ENCODE data around the gene LPAR1. TPM values are rescaled to one million over a fixed set of nuclear protein-coding genes. Genes with fewer than 3 reads are reported as not detected.

The LPAR1 gene
- total RNA-seq, 1 donor from 2014 or later: 10.6 TPM

DNA sequence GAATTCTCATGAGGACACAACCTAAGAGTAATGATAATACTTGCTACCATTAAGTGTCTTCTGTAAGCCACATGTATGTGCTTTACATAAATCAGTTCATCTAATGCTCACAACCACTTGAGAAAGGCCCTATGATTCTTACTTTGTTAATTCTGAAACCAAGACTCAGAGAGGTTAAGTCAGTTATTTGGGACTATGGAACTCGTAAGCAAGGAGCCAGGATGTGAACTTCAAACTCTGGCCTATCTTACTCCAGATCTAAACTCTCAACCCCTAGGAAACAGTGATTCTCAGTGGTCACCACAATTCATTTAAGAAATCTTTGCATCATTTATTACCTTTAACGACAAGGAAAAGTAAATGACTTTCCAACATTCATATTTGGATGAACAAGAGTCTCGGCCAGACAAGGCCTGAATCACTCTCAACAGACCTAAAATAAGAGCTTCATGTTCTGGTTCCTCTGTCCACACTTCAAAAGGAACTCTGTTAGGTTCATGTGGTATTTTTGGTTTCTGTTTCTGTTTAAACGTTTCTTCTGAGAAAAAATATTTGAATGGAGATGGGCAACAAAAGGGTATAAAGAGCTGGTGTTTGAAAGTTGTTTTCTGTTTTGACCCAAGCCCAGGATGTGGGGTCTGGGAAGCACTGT, 104.8 kb downstream of the LPAR1 start:
- DNase-seq (ENCODE audit: low spot score): no peak
- intact Hi-C loops (cut with DNase I): no loop called here

DNA sequence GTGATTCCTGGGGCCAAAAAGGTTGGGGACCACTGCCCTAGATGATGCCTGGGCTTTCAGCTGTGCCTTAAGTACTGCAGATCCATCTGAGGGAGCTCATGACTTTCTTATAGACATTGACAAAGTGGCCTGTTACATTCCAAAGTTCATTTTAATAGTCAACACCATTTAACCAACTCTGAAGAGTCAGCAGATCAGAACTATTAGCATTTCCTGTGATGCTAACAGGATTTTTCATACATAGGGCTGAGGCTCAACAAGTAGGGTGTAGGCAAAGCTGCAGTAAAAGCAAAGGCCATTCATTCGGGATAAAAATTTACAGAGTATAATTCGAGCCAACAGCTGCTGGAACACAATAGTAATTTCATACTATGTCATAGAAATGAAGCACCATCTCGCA, 105.4 kb downstream of the LPAR1 start:
- intact Hi-C loops (cut with DNase I): no loop called here
- no peak for DNase-seq (ENCODE audit: low spot score)

DNA sequence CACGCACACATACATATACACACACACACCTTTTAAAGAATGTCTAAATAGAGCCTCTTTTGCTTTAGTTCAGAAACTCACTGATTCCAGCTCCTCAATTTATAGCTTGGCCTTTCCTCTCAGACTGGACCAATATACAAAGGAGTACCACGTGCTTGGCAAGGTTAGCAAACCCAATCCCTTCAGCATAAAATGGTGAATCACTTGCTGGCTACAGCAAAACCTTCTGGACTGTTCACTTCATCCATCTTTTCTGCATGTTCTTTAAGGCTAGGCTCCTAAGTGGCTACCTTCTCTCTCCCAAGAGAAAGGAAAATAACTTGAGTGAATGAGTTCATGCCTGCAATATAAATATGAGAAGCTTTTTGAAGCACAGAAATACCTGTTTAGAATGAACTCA, 109.7 kb downstream of the LPAR1 start:
- DNase-seq (ENCODE audit: low spot score): no peak
- intact Hi-C loops (cut with DNase I): no loop called here

DNA sequence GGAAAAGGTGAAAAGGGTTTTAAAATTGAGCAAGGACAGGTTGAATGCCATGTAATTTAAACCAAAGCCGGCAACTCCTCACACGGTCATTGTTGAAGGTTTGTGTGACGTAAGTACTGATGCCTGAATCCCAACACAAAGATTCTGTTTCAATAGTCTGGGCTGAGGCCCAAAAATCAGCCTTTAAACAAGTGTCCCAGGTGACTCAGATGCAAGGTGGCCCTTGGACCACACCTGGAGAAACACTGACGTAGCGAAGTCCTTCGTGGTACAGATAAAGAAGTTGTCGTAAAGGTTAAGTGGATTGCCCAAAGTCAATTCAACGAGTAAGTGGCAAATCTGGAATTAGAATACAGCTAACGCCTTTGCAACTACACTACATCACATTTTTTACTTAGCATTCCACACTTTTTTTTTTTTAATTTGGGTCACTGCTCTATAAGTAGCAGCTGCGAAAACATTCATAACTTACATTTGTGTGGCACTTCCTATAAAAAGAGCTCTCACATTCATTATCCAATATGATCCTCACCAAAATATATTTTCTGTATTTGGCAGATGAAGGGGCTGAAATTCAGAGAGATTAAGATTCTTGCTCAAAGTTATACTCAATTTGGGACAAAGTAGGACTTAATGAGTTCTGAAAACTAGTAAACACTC, 111.3 kb downstream of the LPAR1 start:
- no peak for DNase-seq (ENCODE audit: low spot score)
- intact Hi-C loops (cut with DNase I): no loop called here

DNA sequence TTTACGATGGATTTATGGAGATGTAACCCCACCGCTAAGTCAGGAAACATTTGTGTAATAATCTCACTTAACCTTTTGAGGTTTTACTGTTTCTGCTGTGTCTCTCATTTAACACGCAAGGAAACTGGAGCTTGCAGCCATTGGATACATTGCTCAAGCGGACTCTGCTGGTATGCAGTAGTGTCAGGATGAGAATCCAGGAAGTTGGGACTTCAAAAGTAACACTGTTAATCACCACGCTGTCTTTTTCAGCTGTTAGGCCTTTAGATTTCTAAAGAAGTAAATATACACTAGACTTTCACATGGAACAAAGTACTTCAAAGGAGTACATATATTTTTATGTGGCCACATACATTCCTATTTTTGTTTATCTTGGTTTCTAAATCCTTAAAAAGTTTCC, 114.7 kb downstream of the LPAR1 start:
- intact Hi-C loops (cut with DNase I): no loop called here
- DNase-seq (ENCODE audit: low spot score): no peak

DNA sequence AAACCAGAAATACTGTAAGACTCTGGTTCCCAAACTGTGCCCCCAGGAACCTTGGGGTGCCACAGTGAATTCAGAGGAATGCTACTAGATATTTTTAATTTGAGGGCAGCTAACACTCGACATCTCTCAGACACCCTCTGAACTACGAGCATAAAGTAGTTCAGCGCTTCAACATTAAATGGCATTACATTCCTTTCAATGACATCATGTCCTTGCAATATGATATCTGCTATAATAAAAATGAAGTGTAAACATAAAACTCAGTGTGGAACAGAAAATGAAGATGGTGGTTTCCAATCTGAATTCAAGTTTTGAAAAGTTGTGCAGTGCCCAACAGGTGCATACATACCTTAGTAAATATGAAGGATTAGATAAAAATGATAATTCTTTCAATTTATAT, 116.1 kb downstream of the LPAR1 start:
- intact Hi-C loops (cut with DNase I): no loop called here
- DNase-seq (ENCODE audit: low spot score): no peak

DNA sequence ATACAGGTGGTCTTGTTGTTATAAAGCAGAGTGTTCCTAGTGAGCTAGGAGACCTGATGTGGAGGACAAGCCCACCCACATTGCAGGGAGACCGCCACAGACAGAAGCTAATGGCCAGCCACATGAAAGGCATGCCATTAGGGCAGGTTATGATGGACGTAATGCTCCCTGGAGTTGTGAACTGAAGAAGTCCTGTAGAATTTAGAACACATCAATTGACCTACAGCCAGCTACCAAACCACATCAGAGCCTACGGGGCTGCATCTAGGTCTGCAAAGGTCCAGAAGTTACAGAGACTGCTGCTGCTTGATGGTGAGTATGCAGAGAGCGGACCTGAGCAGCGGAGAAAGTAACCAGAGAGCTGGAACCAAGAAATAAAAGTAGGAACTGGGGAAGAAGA, 116.6 kb downstream of the LPAR1 start:
- intact Hi-C loops (cut with DNase I): no loop called here
- no peak for DNase-seq (ENCODE audit: low spot score)

DNA sequence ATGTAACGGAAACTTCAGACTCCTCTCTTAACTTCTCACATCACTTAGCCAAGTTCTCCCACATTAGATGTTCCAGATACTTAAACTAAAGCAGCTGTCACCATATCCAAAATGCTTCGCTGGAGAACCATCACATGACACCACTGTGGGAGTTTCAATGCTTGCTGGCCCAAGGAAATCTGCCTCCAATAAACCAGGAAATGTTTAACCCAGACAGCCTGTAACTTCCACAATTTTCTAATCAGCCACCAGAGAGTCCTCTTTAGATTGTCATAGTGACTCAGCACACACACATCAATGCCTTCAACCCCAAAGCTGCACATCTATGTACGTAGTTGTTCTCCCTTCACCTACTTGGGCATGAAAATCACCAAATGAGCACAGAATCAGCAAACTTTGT, 118.7 kb downstream of the LPAR1 start:
- intact Hi-C loops (cut with DNase I): no loop called here
- DNase-seq (ENCODE audit: low spot score): no peak

DNA sequence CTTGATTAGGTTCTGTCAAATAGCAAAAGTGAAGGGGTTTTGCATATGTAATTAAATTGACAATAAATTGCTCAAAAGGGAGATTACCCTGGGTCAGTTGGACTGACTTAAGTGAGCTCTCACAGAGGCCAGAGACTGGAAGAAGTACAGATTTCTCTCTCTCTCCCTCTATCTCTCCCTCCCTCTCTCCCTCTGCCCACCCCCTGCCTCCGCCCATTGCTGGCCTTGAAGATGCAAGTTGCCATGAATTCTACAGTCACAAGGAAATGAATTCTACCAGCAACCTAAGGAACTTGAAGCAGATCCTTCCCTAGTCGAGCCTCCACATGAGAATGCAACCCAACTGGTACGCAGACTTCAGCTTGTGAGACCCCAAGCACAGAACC, 119.2 kb downstream of the LPAR1 start:
- no peak for DNase-seq (ENCODE audit: low spot score)
- intact Hi-C loops (cut with DNase I): no loop called here

DNA sequence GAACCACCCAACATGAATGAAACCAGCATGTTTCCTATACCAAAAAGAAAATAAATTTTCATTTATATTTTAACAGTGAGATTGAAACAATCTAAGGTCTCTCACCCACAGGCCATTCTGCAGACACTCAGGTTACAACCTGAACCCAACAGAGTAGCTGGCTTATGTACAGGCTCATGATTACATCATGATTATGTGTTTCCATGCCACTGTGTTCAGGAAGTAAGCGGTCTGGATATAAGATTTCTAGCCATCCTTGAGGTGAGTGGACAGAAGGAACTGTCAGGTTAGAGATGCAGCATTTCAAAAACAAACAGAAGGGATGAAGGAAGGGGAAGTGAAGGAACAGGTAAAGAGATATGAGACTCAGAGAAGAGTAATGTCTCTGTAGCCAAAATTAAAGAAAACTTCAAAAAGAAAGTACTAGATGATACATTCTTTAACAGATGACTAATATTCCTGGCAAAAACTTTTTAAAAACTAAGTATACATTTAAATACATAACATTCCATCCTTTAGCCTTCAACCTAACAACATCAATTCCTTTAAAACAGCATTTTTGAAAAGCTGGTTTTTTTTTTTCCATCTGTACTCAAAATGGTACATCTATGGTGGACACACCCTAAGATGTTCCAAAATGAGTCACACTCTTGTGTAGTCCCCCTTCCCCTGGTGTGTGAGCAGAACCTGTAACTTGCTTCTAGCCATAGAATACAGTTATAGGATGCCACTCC, 119.8 kb downstream of the LPAR1 start:
- intact Hi-C loops (cut with DNase I): no loop called here
- no peak for DNase-seq (ENCODE audit: low spot score)

DNA sequence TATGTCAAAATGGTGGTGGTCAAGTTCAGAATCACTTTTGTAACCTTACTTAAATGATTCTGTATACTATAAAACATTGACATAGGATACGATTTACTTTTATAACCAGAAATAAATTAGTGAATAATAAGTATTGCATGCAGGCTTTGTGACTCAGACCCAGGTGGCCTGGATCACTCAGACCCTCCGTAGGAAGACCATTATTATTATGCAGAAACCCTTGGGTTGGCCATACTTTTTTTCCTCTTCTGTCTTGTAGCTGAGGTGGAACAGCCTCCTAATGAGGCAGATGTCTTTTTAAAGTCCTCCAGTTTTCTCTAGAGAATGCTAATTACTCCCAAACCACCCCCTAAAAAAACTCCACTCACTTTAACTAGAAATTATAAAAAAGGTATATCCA, 121.9 kb downstream of the LPAR1 start:
- no peak for DNase-seq (ENCODE audit: low spot score)
- intact Hi-C loops (cut with DNase I): no loop called here

DNA sequence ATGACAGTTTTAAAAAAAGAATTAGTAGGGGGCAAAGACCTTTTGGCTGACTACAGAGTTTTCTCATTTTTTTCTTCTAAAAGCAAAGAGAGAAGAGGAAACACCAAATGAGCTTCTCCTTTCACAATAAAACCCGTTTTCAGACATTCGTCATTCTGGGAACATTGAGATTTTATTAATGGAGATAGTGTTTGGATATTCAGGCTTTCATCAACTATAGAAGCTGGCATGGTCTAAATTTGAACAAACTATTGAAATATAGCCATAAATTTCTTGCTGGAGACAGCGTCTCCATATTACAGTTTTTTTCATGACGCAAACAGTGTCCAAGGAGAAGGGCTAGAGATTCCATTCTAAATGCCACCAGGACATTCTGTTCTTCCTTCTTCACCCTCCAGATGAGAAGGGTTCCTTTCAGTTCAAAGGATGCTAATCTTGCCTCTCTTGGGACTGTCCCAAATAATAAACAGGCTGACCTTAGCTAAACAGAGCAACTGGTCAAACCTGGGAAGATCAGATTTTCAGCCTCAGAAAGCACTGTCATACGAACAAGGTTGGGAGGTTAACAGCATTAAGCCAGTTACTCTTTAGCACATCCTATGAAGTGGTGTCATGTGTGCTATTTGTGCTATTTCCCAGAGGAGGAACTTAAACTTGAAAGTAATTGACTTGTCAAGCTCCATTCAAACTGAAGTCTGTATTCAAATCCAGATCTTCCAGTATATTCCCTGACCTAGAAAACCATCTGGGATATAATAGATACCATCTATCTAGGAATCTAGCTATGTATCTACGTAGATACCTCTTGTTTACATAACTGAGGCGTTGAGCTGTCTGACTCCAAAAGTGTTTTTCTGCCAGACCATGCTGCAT, 125.6 kb downstream of the LPAR1 start:
- no peak for DNase-seq (ENCODE audit: low spot score)
- intact Hi-C loops (cut with DNase I): no loop called here

DNA sequence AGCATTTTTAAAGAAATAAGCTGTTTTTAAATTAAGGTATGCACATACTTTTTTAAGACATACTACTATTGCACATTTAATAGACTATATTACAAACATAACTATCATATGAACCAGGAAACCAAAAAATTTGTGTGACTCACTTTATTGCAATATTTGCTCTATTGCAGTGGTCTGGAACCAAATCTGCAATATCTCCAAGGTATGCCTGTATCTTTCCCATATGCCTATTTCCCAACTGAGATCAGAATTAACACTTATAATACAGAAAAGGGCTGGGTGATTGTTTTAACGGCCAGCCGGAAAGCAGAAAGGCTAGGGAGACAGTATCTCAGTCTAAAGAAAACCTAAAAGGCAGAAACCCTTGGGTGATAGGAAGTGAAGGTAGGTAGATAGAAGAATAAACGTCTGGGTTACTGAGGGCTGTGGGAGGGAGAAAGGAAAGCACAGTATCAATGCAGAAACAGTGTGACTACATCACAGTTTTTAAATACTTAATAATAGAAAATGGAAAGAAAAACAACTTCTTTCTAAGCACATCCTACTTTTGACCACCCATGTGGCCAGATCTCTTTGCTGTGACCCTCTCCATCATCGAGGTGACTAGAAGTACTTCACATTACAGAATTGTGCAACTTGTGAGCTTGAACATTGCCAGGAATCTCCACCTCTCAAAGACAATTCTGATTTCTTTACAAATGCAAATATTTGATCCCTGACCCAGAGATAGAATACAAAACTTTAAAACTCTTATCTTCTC, 126.4 kb downstream of the LPAR1 start:
- intact Hi-C loops (cut with DNase I): no loop called here

DNA sequence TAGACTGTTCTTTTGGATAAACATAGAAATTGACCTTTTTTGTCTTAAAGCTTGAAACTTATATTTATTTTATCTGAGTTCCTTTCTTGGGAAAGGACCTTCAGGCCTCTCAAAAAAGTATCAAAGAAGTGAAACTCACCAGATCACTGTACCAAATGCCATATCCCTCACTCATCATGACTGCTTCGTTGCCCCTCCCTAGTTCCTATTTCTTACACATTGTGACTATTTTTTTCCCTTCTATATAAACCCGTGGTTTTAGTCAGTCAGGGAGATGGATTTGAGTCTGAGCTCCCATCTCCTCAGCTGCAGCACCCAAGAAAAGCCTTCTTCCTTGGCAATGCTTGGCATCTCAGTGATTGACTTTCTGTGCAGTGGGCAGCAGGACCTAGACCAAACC, 129.4 kb downstream of the LPAR1 start:
- no peak for DNase-seq (ENCODE audit: low spot score)
- intact Hi-C loops (cut with DNase I): no loop called here

More for the DNA sequence above, 126.4 kb downstream of the LPAR1 start:
- no peak for DNase-seq (ENCODE audit: low spot score)

DNA sequence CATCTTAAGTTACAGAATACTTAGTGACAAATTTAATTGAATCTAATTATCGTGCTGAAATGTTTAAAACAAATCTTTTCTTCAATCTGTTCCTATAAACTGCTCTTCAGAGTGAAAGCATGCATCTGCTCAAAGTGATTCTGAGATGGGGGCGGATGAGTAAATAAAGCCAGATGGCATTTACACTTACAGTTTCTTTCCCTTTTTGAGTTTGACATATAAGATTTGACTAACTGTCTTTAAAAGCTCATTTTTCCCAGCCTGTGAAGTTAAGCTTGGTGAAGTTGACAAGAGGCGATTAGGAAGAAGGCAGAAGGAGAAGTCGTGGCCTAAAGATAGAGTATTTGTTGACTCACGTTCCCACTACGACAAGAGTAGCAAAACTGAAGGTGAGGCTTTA, 137.4 kb downstream of the LPAR1 start:
- intact Hi-C loops (cut with DNase I): no loop called here
- DNase-seq (ENCODE audit: low spot score): no peak

DNA sequence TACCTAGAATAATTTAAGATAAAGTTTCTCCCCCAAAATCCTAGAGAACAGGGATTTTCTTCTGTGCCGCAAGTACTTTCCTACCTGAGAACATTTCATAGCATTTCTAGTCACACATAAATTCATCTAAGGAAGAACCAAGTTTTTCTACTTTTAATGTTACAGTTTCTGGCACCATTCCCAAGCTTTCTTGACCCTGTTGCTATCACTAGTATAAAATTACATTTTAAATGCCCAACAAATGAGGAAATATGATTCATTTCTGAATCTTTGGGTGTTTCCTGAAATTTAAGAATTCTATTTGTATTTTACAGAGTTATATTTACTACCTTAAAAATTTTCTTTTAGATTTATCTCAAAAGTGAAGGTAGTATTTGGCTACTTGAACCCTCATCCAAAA, 137.8 kb downstream of the LPAR1 start:
- no peak for DNase-seq (ENCODE audit: low spot score)

DNA sequence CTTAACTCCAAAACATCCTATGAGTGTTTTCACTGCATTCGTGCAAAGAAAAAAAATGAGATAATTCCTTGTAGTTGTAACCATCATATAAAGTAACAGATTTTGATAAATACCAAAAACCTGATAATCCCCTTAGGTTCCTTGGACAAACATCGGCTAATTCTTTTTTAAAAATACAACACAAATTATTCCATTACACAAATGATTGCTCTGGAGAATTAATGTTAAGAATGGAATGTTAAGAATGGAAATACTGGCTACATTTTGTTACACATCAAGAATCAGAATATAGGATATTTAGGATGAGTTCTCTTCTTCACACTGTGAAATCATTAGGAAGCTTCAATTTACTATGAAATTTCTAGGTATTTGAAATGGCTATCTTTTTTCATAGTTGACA, 139.4 kb downstream of the LPAR1 start:
- intact Hi-C loops (cut with DNase I): no loop called here
- DNase-seq (ENCODE audit: low spot score): no peak

More for the DNA sequence above, 137.8 kb downstream of the LPAR1 start:
- intact Hi-C loops (cut with DNase I): no loop called here

DNA sequence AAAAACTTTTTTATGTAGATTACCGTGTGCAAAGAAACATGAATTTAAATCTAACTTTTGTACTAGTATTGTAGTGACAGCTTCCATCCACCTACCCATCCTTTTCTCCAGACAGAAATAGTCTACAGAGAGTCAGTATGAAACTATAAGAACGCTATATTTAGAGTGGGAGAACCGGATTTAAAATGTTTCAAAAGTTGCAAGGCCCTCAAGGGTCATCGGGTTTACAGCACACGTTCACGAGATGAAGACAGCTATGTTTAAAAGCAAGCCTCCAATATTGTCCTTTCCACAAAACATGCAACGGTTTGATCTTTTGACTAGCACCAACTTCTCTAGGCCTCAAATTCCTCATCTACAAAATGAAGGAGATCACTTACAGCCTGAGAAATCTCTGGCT, 139.9 kb downstream of the LPAR1 start:
- intact Hi-C loops (cut with DNase I): no loop called here
- DNase-seq (ENCODE audit: low spot score): no peak

DNA sequence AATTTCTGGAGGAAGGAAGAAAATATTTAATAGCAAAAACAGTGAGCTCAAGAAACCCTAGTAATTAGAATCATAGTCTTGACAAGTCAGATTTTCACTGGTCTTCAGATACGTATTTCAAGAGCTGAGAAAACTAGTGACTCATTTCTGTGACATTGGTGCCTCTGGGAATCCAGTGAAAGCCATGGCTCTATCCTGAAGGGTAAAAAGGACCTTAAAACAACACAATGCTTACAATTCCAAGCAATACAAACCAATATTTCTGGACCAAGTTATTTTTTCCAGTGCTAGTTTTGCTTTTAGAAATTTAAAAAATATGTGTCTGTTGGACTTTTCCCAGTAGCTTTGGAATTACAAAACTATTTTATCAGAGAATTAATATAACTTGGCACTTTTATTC, 140.3 kb downstream of the LPAR1 start:
- intact Hi-C loops (cut with DNase I): no loop called here
- DNase-seq (ENCODE audit: low spot score): no peak
